ENCODE results near the gene CTNNA1. TPM values are rescaled to one million over a fixed set of nuclear protein-coding genes. Genes with fewer than 3 reads are reported as not detected.

CTNNA1 gene
- total RNA-seq, 1 experiment from 2014 or later = 1.9 TPM

DNA sequence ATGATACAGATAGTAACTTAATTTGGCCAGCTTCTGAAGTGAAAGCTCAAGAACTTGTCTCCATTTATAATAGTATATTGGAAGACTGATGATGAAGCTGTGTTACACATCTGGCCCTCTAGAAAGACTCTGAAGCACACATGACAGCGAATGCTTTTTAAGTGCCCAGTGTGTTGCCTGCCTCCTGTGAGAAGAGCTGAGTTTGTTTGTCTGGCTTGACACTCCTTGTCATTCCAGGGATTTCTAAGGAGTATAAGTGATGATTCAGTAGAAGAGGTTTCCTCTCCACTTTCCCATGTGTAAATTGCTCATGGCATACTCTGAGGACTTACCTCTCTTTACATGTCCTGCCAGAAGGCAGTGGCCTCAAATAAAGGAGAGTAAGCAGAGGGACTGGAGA, 152.3 kb downstream of the CTNNA1 start:
- H3K4me2 ChIP-seq (ENCODE audit: low read length) = no peak overlapping the region
- H3K27ac ChIP-seq (ENCODE audit: low read length) = no peak overlapping the region
- no peaks in the 10 kb centered on the region for H3K9me2 ChIP-seq (replicated peaks; ENCODE audit: low read length)
- no TSS peak for BruUV-seq (replicated peaks)
- DNase-seq (no peak), ATAC-seq (no peak)
- TF ChIP-seq EZH2 (IDR thresholded peaks at IDR 0.05; ENCODE audit: low read length, unreplicated experiment) = no peak
- TF ChIP-seq, protein P1, sequence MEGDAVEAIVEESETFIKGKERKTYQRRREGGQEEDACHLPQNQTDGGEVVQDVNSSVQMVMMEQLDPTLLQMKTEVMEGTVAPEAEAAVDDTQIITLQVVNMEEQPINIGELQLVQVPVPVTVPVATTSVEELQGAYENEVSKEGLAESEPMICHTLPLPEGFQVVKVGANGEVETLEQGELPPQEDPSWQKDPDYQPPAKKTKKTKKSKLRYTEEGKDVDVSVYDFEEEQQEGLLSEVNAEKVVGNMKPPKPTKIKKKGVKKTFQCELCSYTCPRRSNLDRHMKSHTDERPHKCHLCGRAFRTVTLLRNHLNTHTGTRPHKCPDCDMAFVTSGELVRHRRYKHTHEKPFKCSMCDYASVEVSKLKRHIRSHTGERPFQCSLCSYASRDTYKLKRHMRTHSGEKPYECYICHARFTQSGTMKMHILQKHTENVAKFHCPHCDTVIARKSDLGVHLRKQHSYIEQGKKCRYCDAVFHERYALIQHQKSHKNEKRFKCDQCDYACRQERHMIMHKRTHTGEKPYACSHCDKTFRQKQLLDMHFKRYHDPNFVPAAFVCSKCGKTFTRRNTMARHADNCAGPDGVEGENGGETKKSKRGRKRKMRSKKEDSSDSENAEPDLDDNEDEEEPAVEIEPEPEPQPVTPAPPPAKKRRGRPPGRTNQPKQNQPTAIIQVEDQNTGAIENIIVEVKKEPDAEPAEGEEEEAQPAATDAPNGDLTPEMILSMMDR (conservative IDR thresholded peaks at IDR 0.05; ENCODE audit: low read depth, low read length) = no peak
- TF ChIP-seq EZH2phosphoT487 (IDR thresholded peaks at IDR 0.05; ENCODE audit: borderline replicate concordance, low read length) = no peak
- H2AFZ ChIP-seq (ENCODE audit: low read length) = no peak overlapping the region
- no peaks in the 10 kb centered on the region for H3K79me2 ChIP-seq (ENCODE audit: low read length)
- H3K36me3 ChIP-seq (ENCODE audit: low read depth, low read length) = no peaks in the 10 kb centered on the region
- no peaks in the 10 kb centered on the region for H3F3A ChIP-seq (ENCODE audit: low read length, unreplicated experiment)
- ChIA-PET POLR2A (ENCODE audit: unreplicated experiment) (no interaction called here), CTCF (no interaction called here)
- H3K4me1 ChIP-seq (ENCODE audit: insufficient read depth, low read length) = no peaks in the 10 kb centered on the region
- H3K27me3 ChIP-seq (ENCODE audit: low read length) = no peaks in the 10 kb centered on the region
- intact Hi-C loops (cut with micrococcal nuclease) = no loop called here
- H4K20me1 ChIP-seq (ENCODE audit: low read length) = no peaks in the 10 kb centered on the region
- no peak overlapping the region for H3K9ac ChIP-seq (ENCODE audit: low read length)
- no peaks in the 10 kb centered on the region for H3K9me3 ChIP-seq (ENCODE audit: low read length)
- no peak overlapping the region for H3K4me3 ChIP-seq (ENCODE audit: low read length)

DNA sequence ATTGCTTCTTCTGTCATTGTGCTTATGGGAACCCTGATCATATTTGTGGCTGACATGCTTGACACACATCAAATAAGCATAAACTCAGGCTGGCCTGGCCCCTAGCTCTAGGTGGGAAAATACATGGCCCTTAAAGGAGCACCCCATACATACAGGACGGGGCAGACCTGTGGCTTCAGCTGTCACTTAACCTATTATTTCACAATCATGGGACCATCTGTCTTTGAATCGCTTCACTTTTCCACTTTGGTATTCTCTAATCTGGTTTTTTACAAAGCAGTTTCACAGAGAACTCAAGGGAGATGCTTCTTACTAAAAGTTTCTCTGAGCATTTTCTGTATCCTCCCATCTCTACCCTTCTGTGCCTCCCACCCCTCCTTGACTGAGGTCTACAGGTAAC, 156.5 kb downstream of the CTNNA1 start:
- Histone ChIP-seq H3K4me2 (ENCODE audit: low read length) (no peak overlapping the region), H2AFZ (ENCODE audit: low read length) (no peak overlapping the region), H3K27ac (ENCODE audit: low read length) (no peak overlapping the region), H3K27me3 (ENCODE audit: low read length) (no peaks in the 10 kb centered on the region), H3F3A (ENCODE audit: low read length, unreplicated experiment) (no peaks in the 10 kb centered on the region), H3K36me3 (ENCODE audit: low read depth, low read length) (no peaks in the 10 kb centered on the region), H3K4me3 (ENCODE audit: low read length) (no peak overlapping the region), H4K20me1 (ENCODE audit: low read length) (no peaks in the 10 kb centered on the region), H3K79me2 (ENCODE audit: low read length) (no peaks in the 10 kb centered on the region), H3K9me3 (ENCODE audit: low read length) (no peaks in the 10 kb centered on the region), H3K4me1 (ENCODE audit: insufficient read depth, low read length) (no peaks in the 10 kb centered on the region), H3K9me2 (replicated peaks; ENCODE audit: low read length) (no peaks in the 10 kb centered on the region), H3K9ac (ENCODE audit: low read length) (no peak overlapping the region)
- ChIA-PET POLR2A (ENCODE audit: unreplicated experiment) (no interaction called here), CTCF (no interaction called here)
- BruUV-seq (replicated peaks) = no TSS peak
- intact Hi-C loops (cut with micrococcal nuclease) = no loop called here
- ATAC-seq (no peak), DNase-seq (no peak)
- TF ChIP-seq, protein P1 (conservative IDR thresholded peaks at IDR 0.05; ENCODE audit: low read depth, low read length) = no peak
- TF ChIP-seq EZH2 (IDR thresholded peaks at IDR 0.05; ENCODE audit: low read length, unreplicated experiment) (no peak), EZH2phosphoT487 (IDR thresholded peaks at IDR 0.05; ENCODE audit: borderline replicate concordance, low read length) (no peak)

DNA sequence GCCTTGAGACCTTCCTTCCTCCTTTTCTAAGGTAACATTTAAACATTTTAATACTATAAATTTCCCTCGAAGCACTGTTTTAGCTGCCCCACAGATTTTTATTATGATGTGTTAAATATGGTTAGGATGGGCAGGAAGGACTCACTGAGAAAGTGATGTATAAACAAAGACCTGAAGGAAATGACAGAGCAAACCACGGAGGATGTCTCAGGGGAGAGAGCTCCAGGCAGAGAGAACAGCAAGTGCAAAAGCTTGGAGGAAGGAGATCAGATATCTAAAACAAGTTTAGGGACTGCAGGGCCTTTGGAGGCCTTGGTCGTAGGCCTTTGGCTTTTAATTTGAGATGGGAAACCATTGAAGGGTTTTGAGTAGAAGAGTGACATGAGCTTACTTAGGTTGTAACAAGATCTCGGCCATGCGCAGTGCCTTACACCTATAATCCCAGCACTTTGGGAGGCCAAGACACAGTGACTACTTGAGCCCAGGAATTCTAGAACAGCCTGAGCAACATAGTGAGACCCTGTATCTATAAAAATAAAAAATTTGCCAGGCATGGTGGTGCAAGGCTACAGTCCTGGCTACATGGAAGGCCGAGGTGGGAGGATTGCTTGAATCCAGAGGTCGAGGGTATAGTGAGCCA, 157.4 kb downstream of the CTNNA1 start:
- Histone ChIP-seq H4K20me1 (ENCODE audit: low read length) (no peaks in the 10 kb centered on the region), H3K4me1 (ENCODE audit: insufficient read depth, low read length) (no peaks in the 10 kb centered on the region), H3F3A (ENCODE audit: low read length, unreplicated experiment) (no peaks in the 10 kb centered on the region), H3K9me3 (ENCODE audit: low read length) (no peaks in the 10 kb centered on the region), H3K4me3 (ENCODE audit: low read length) (no peak overlapping the region), H3K27ac (ENCODE audit: low read length) (no peak overlapping the region), H3K9ac (ENCODE audit: low read length) (no peak overlapping the region), H3K4me2 (ENCODE audit: low read length) (no peak overlapping the region), H3K9me2 (replicated peaks; ENCODE audit: low read length) (no peaks in the 10 kb centered on the region), H3K79me2 (ENCODE audit: low read length) (no peaks in the 10 kb centered on the region), H3K27me3 (ENCODE audit: low read length) (no peaks in the 10 kb centered on the region), H2AFZ (ENCODE audit: low read length) (no peak overlapping the region), H3K36me3 (ENCODE audit: low read depth, low read length) (no peaks in the 10 kb centered on the region)
- TF ChIP-seq, protein P1 (conservative IDR thresholded peaks at IDR 0.05; ENCODE audit: low read depth, low read length) = no peak
- no peak for TF ChIP-seq EZH2 (IDR thresholded peaks at IDR 0.05; ENCODE audit: low read length, unreplicated experiment)
- TF ChIP-seq EZH2phosphoT487 (IDR thresholded peaks at IDR 0.05; ENCODE audit: borderline replicate concordance, low read length) = no peak
- ATAC-seq = no peak
- no TSS peak for BruUV-seq (replicated peaks)
- POLR2A ChIA-PET (ENCODE audit: unreplicated experiment) = no interaction called here
- intact Hi-C loops (cut with micrococcal nuclease) = no loop called here
- DNase-seq = no peak
- CTCF ChIA-PET = no interaction called here

Measured in PC-3 (cell line).